Measurements from ENCODE around the gene ATXN10.

GRCh38 chr22:45788522-45788921 lies 116.9 kb downstream of the ATXN10 start:
- TF ChIP-seq CTCF (IDR thresholded peaks at IDR 0.05) (no peak), EP300 (IDR thresholded peaks at IDR 0.05) (no peak), POLR2A (IDR thresholded peaks at IDR 0.05) (no peak), POLR2AphosphoS5 (IDR thresholded peaks at IDR 0.05) (no peak)
